ENCODE data around the gene TAL1.

Gene TAL1

DNA sequence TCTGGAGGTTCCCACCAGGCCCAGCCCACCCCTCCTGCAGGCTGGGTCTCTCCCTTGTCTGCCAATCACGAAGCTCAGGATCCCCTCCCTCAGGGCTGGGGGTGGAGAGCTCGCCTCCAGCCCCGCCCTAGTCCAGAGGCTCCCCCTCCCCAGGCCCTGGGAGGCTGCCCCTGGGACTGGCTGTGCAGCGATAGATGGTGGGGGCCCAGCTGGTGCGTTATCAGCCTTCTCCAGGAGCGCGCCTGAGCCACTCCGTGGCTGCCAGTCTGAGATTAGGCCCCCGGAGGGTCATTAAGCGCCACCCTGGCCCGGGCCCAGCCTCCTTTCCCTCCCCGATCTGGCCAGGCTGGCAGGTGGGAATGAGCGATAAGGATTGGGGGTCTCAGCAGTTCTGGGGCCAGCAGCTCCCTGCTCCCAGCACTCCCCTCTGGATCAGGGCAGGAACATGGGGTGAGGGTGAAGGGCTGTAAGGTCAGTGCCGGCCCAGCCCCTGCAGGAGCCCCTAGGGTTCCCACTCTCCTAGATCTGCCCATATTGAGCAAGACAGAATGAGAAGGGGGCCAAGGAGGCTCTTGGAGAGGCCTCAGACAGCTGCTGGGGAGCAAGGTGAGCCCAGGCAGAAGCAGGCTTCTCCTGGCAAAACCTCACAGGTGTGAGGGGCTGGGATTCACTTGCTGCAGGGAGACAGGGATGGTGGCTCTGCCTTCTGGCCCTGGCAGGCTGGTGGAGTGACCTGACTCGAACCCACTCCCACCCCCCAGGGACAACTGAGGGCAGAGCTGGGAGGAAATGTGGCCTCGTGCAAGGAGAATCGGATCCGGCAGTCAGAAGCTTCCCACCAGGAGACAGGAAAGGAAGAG, 50.7 kb downstream of the TAL1 start:
- no peaks in the 10 kb centered on the region for H3K9me3 Mint-ChIP-seq
- H3K27me3 Mint-ChIP-seq: peaks cover 60% of the 10 kb centered on the region
- H3K4me1 Mint-ChIP-seq (ENCODE audit: low read depth): peaks cover 8% of the 10 kb centered on the region
- no peak for DNase-seq
- no peak overlapping the region for H3K4me3 Mint-ChIP-seq
- H3K36me3 Mint-ChIP-seq (ENCODE audit: low read depth): no peaks in the 10 kb centered on the region
- H3K27ac Mint-ChIP-seq: no peak overlapping the region

DNA sequence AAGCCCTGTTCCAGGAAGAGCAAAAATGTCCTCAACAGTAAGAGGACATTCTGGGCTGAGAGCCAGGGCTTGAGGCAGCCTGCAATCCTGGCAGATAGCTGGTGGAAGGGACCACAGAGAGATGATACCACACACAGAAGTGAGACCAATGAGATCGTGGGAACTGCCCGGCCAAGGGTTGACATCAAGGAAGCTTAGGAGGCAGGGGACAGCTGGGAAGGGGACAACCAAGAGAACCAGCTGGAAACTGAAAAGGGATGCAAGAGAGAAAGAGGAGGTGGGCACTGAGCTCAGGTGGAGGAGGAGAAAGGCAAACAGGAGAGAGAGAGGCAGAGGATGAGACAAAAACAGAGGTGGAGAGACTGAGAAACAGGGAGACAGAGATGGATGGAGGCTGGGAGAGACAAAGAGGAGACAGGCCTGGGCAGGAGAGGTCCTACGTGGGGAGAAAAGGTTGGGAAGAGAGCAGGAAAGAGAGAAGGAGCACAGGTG, 51.4 kb downstream of the TAL1 start:
- no peaks in the 10 kb centered on the region for H3K36me3 Mint-ChIP-seq (ENCODE audit: low read depth)
- no peaks in the 10 kb centered on the region for H3K9me3 Mint-ChIP-seq
- H3K4me1 Mint-ChIP-seq (ENCODE audit: low read depth): peaks cover 8% of the 10 kb centered on the region
- peaks cover 65% of the 10 kb centered on the region for H3K27me3 Mint-ChIP-seq
- no peak overlapping the region for H3K27ac Mint-ChIP-seq
- H3K4me3 Mint-ChIP-seq: no peak overlapping the region
- DNase-seq: no peak

DNA sequence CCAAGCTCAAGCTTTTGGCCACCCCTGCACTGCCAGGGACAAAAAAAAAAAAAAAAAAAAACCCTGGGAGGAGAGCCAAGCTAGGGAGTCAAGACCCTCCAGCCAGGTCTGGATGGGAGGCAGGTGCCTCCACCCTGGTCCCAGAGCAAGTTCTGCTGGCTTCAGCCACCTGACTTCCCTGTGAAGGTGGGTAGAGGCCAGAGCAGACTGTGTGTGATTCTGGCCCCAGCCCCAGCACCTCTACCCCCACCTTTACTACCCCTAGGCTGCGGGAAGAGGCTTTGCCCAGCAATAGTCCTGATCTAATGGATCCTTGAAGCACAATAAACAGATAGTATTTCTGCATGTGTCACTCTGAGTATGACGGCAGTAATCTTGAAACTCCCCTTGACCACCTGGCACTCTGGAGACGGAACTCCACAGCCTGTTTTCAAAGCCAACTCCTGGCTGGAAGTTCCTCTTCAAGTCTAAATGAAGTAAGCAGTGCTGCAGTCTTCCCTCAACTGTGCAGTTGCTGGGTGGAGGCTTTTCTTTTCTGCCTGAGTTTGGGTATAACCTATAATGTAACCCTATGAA, 51.9 kb downstream of the TAL1 start:
- no peak for DNase-seq
- no peaks in the 10 kb centered on the region for H3K9me3 Mint-ChIP-seq
- H3K4me3 Mint-ChIP-seq: no peak overlapping the region
- peaks cover 12% of the 10 kb centered on the region for H3K4me1 Mint-ChIP-seq (ENCODE audit: low read depth)
- no peak overlapping the region for H3K27ac Mint-ChIP-seq
- no peaks in the 10 kb centered on the region for H3K36me3 Mint-ChIP-seq (ENCODE audit: low read depth)
- peaks cover 65% of the 10 kb centered on the region for H3K27me3 Mint-ChIP-seq

DNA sequence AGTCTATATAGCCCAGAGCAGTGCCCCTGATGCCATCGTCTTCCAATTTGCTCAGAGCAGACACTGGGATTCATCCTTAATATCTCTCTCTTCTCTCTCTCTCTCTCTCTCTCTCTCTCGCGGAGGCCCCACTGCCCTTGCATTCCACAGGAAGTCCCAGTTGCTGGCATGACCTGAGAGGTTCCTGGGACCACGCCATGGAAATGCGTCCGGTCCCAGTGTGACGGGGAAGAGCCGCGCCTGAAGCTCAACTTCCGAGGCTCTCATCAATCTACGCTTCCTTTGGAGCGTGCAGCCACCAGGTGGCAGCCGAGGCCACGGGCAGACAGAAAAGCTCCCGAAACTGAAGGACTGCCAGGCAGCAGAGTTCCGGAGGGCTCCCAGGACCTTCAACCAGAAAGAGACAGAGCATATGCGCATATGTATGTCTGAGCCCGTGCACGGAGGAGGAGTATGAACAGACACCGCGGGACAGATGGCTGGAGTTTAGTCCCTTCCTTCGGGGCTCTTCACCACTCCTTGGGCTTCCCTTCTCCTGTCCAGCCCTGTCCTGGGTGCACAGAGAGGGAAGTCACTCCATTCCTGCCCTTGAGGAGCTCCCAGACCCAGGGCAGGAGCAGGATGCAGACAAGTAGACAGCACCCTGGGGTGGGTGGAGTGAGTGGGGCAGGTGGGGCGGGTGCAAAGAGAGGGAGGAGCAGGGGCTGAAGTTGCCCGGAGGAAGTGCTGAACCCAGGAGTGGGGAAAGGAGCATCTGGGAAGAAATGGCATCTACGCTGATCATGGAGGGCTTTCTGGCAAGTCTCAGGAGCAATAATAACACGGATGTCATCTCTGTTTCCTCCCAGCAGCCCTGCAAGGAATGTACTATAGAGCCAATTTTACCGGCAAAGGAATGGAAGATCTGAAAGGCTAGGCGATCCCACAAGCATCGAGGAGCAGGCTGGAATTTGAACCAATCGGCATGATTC, 52.7 kb downstream of the TAL1 start:
- DNase-seq: peak; percentile 85
- peaks cover 12% of the 10 kb centered on the region for H3K4me1 Mint-ChIP-seq (ENCODE audit: low read depth)
- no peaks in the 10 kb centered on the region for H3K36me3 Mint-ChIP-seq (ENCODE audit: low read depth)
- no peaks in the 10 kb centered on the region for H3K9me3 Mint-ChIP-seq
- peaks cover 64% of the 10 kb centered on the region for H3K27me3 Mint-ChIP-seq
- peak overlapping the region; percentile 35 for H3K27ac Mint-ChIP-seq
- peak overlapping the region; percentile 73 for H3K4me3 Mint-ChIP-seq

DNA sequence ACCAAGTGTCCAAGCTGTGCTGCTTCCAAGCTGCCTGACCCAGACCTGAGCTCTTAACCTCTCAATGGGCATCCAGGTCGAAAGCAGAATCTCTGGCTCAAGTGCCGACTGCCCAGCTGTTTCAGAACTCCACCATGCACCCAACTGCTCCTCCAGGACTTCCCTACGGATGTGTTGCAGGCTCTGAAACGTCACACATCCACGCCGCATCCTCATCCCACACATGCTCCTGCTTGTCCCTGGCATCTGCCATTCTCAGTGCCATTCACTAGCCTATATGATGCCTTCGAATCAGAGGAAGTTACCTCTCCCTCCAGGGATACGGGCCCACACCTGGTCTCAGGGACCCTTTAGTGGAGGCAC, 53.4 kb downstream of the TAL1 start:
- Mint-ChIP-seq H3K9me3 (no peaks in the 10 kb centered on the region), H3K27ac (no peak overlapping the region), H3K4me1 (ENCODE audit: low read depth) (peaks cover 12% of the 10 kb centered on the region), H3K27me3 (peaks cover 67% of the 10 kb centered on the region), H3K36me3 (ENCODE audit: low read depth) (no peaks in the 10 kb centered on the region), H3K4me3 (no peak overlapping the region)
- DNase-seq: no peak

DNA sequence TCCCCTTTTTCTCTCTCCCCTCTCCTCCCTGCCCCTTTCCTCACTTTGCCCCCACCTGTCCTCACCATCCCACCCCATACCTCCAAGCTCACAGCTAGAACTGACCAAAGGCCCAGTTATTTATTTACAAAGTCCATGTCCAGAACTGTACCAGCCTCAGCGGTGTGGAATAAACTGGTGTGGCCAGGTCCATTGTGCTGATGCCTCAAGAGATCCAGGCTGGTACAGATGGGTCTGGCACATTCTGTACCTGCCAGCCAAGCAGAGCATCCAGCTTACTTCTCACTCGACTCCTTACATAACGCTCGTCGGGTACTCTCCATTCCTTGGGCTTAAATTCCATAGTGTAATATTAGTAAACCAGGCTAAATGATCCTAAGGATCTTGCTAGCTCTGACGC, 54.0 kb downstream of the TAL1 start:
- Mint-ChIP-seq H3K27ac (no peak overlapping the region), H3K9me3 (no peaks in the 10 kb centered on the region), H3K36me3 (ENCODE audit: low read depth) (no peaks in the 10 kb centered on the region), H3K4me3 (no peak overlapping the region), H3K4me1 (ENCODE audit: low read depth) (peaks cover 12% of the 10 kb centered on the region), H3K27me3 (peaks cover 67% of the 10 kb centered on the region)
- no peak for DNase-seq

DNA sequence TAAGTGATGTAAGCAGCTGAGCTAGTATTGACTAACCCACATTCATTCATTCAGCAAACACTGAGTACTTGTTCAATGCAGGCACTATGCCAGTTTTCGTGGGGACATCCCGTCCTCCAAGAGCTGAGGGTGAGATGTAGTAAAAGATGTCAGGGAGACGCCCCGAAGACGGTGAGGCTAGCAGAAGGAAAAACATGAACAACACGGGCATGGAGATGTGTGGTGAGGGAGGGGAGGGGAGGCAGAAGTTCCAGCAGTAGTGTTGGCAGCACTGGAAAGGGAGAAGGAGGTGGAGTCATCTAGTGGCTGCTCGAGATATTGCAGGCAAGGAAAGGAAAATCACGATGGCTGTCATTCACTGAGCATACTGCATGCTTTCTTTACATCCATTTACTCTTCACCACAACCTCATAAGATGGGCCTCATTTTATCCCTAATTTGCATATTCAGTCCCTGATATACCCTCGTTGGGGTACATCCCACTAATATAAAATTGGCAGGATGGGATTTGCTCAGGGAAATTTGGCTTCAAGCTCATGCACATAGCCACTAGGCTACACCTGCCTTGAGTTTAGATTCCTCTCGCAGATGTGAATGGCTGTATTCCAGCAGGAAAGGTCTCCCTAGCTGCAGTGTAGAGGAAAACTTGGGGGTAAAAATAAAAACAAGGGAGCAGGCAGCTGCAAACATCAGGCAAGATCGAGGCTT, 56.6 kb downstream of the TAL1 start:
- no peak overlapping the region for H3K4me3 Mint-ChIP-seq
- H3K9me3 Mint-ChIP-seq: no peaks in the 10 kb centered on the region
- no peaks in the 10 kb centered on the region for H3K36me3 Mint-ChIP-seq (ENCODE audit: low read depth)
- no peak overlapping the region for H3K27ac Mint-ChIP-seq
- H3K4me1 Mint-ChIP-seq (ENCODE audit: low read depth): peaks cover 12% of the 10 kb centered on the region
- DNase-seq: peak; percentile 49
- H3K27me3 Mint-ChIP-seq: peaks cover 58% of the 10 kb centered on the region

DNA sequence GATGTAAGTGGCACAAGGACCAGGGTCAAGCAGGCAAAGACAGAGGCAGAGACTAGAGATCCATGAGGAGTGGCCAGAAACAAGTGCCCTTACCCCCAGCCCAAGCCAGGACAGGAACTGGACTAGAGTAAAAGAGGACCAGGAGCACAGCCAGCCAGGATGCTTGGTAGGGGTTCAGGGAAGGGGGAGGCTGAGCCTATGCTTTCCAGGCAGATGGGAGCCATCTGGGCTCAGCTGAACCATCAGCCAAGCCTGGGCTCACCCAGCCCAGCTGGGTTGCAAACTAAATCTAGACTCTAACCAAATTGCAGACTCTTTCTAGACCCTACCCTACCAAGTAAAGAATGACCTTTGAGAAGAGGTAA, 57.4 kb downstream of the TAL1 start:
- no peaks in the 10 kb centered on the region for H3K36me3 Mint-ChIP-seq (ENCODE audit: low read depth)
- no peak overlapping the region for H3K27ac Mint-ChIP-seq
- no peak for DNase-seq
- peaks cover 57% of the 10 kb centered on the region for H3K27me3 Mint-ChIP-seq
- no peak overlapping the region for H3K4me3 Mint-ChIP-seq
- H3K9me3 Mint-ChIP-seq: no peaks in the 10 kb centered on the region
- peaks cover 11% of the 10 kb centered on the region for H3K4me1 Mint-ChIP-seq (ENCODE audit: low read depth)

DNA sequence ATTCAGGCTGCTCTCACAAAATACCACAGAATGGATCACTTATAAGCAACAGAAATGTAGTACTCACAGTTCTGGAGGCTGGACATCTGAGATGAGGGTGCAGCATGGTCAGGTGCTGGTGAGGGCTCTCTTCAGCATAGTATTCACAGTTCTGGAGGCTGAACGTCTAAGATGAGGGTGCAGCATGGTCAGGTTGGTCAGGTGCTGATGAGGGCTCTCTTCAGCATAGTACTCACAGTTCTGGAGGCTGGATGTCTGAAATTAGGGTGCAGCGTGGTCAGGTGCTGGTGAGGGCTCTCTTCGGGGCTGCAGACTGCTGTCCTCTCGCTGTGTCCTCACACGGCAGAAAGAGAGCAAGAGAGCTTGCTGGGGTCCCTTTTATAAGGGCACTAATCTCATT, 59.2 kb downstream of the TAL1 start:
- Mint-ChIP-seq H3K27ac (no peak overlapping the region), H3K4me1 (ENCODE audit: low read depth) (peaks cover 4% of the 10 kb centered on the region), H3K27me3 (peaks cover 58% of the 10 kb centered on the region), H3K9me3 (no peaks in the 10 kb centered on the region), H3K36me3 (ENCODE audit: low read depth) (no peaks in the 10 kb centered on the region), H3K4me3 (no peak overlapping the region)
- DNase-seq: no peak

All from activated T-cell treated with anti-CD3 and anti-CD28 coated beads, Interleukin-2, amount 50 U/mL, for 24 hours (primary cell).